Measurements from ENCODE around the gene IL1B.

- no peak for TF ChIP-seq CTCF (IDR thresholded peaks at IDR 0.05; ENCODE audit: poor library complexity, severe bottlenecking)
- no peak for TF ChIP-seq EP300 (conservative IDR thresholded peaks at IDR 0.05; ENCODE audit: poor library complexity, severe bottlenecking)
- no peak for TF ChIP-seq POLR2AphosphoS5 (IDR thresholded peaks at IDR 0.05)
- TF ChIP-seq, protein P1, sequence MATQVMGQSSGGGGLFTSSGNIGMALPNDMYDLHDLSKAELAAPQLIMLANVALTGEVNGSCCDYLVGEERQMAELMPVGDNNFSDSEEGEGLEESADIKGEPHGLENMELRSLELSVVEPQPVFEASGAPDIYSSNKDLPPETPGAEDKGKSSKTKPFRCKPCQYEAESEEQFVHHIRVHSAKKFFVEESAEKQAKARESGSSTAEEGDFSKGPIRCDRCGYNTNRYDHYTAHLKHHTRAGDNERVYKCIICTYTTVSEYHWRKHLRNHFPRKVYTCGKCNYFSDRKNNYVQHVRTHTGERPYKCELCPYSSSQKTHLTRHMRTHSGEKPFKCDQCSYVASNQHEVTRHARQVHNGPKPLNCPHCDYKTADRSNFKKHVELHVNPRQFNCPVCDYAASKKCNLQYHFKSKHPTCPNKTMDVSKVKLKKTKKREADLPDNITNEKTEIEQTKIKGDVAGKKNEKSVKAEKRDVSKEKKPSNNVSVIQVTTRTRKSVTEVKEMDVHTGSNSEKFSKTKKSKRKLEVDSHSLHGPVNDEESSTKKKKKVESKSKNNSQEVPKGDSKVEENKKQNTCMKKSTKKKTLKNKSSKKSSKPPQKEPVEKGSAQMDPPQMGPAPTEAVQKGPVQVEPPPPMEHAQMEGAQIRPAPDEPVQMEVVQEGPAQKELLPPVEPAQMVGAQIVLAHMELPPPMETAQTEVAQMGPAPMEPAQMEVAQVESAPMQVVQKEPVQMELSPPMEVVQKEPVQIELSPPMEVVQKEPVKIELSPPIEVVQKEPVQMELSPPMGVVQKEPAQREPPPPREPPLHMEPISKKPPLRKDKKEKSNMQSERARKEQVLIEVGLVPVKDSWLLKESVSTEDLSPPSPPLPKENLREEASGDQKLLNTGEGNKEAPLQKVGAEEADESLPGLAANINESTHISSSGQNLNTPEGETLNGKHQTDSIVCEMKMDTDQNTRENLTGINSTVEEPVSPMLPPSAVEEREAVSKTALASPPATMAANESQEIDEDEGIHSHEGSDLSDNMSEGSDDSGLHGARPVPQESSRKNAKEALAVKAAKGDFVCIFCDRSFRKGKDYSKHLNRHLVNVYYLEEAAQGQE (IDR thresholded peaks at IDR 0.05; ENCODE audit: borderline replicate concordance): no peak
Measured at GRCh38 chr2:112817082-112817689, 19.4 kb downstream of the IL1B start.
